Naive thymus-derived CD8-positive, alpha-beta T cell (primary cell): ENCODE results near the gene ICAM3. TPM values are rescaled to one million over a fixed set of nuclear protein-coding genes. Genes with fewer than 3 reads are reported as not detected.
"Not testable (repeated sequence)": the region's sequence is repeated elsewhere in the genome, so short reads cannot be mapped to it uniquely, and the experiment has no call there.

Experiments used
- ATAC-seq, 2 donors: fragments of 150-1000 bp; cut with Tn5 transposase in 1 of 2; sonication (Bioruptor Pico), chemical (Tn5 transposase) in 1 of 2; 1 replicate in 1 of 2; 2 replicates in 1 of 2; pipeline ENCODE4 v1.10.0; 2021; ENCODE audit warnings: mild to moderate bottlenecking in 2 of 2, moderate library complexity in 2 of 2
- POLR2A ChIA-PET: fragments of 350-600 bp; sonication (Branson Sonifier 250); formaldehyde crosslinking; loops from one replicate; lab custom pipeline; 2021; ENCODE audit warnings: antibody characterized with exemption; lab: Charles Lee
- DNase-seq, 10 donors: peaks; one replicate each; pipeline versions ENCODE4 v3.0.0 to v3.0.0-alpha.2; 2020 to 2022
- H3K27ac Mint-ChIP-seq, 10 donors: one replicate each; pipeline ENCODE4 v1.8.0; 2020 to 2022; ENCODE audit warnings: mild to moderate bottlenecking in 10 of 10, mixed read lengths in 10 of 10, moderate library complexity in 4 of 10, inconsistent platforms in 1 of 10
- H3K27me3 Mint-ChIP-seq, 5 donors: one replicate each; pipeline ENCODE4 v1.8.0; 2021 to 2022; ENCODE audit warnings: mixed read lengths in 5 of 5
- H3K36me3 Mint-ChIP-seq, 3 donors: one replicate each; pipeline ENCODE4 v1.8.0; 2020 to 2022; ENCODE audit warnings: mixed read lengths in 3 of 3, mild to moderate bottlenecking in 2 of 3, inconsistent platforms in 1 of 3
- H3K4me1 Mint-ChIP-seq, 4 donors: one replicate each; pipeline ENCODE4 v1.8.0; 2021 to 2022; ENCODE audit warnings: mixed read lengths in 4 of 4
- H3K4me3 Mint-ChIP-seq, 10 donors: one replicate each; pipeline ENCODE4 v1.8.0; 2020 to 2022; ENCODE audit warnings: mild to moderate bottlenecking in 10 of 10, mixed read lengths in 10 of 10, moderate library complexity in 6 of 10, inconsistent platforms in 1 of 10
- H3K9me3 Mint-ChIP-seq, 9 donors: one replicate each; pipeline ENCODE4 v1.8.0; 2020 to 2022; ENCODE audit warnings: mixed read lengths in 9 of 9, mild to moderate bottlenecking in 3 of 9, inconsistent platforms in 1 of 9, moderate library complexity in 1 of 9
- polyA plus RNA-seq, 3 donors: library from polyadenylated mRNA; unstranded; fragments of 300-500 nt; fragmentation: Illumina TruSeq; gene quantifications; one replicate each; pipeline ENCODE4 v1.2.3, GENCODE V29; 2021
- total RNA-seq, 8 experiments: library from RNA in 2 of 8; stranded (reverse) in 2 of 8; gene quantifications; one replicate each; pipeline ENCODE4 v1.2.3 and lab custom pipeline; 2021 to 2026

Gene ICAM3
- total RNA-seq (100 to 1,000 TPM; 122 to 127 TPM), polyA plus RNA-seq (100 to 1,000 TPM; 214 to 229 (median 221) TPM), total RNA-seq (lab: John Stamatoyannopoulos, UW) (50.5 to 159 (median 114) reads per million in 6 experiments)

- ATAC-seq: peak; percentile 96 to 97
- no peaks in the 10 kb centered on the region for H3K9me3 Mint-ChIP-seq
- H3K4me3 Mint-ChIP-seq: peak within 1 kb of the TSS; percentile 91 to 99 (median 94)
- no peaks in the 10 kb centered on the region for H3K27me3 Mint-ChIP-seq
- peaks cover 8 to 47% (median 35%) of the 10 kb centered on the region in 4 donors for H3K4me1 Mint-ChIP-seq
- peak within 1 kb of the TSS; percentile 82 to 97 (median 96) for H3K27ac Mint-ChIP-seq
- POLR2A ChIA-PET: no interaction called here
- H3K36me3 Mint-ChIP-seq: peaks cover 0 to 22% (median 0%) of the 10 kb centered on the region in 3 donors
- DNase-seq: peak; percentile 16 to 77 (median 58)
Measured at GRCh38 chr19:10339380-10339960, at the start of gene ICAM3. Gene ICAM3 (minus strand): TSS chr19:10339624. CDS start chr19:10339614, 10 bp downstream.

GRCh38 chr19:10388957-10389356, 49.5 kb upstream of the ICAM3 start:
- Mint-ChIP-seq H3K4me3 (peak overlapping the region in 1 of 10 donors; percentile 20), H3K27me3 (no peaks in the 10 kb centered on the region)

GRCh38 chr19:10384580-10384979, 45.2 kb upstream of the ICAM3 start:
- peaks cover 6 to 25% (median 18%) of the 10 kb centered on the region in 4 donors for H3K4me1 Mint-ChIP-seq
- H3K36me3 Mint-ChIP-seq: no peaks in the 10 kb centered on the region
- H3K9me3 Mint-ChIP-seq: no peaks in the 10 kb centered on the region
- H3K27ac Mint-ChIP-seq: no peak overlapping the region
- POLR2A ChIA-PET: no interaction called here
- H3K27me3 Mint-ChIP-seq: no peaks in the 10 kb centered on the region
- H3K4me3 Mint-ChIP-seq: no peak overlapping the region
- ATAC-seq (no peak), DNase-seq (no peak)

More at GRCh38 chr19:10388957-10389356, 49.5 kb upstream of the ICAM3 start:
- POLR2A ChIA-PET: interaction anchor here (0.7 to 4.6 kb wide), 5 partner anchors 72 to 466 kb away, joined by 3 to 52 read pairs (median 3); partner anchors contain the start of genes FDX2 and ICAM1
- peaks cover 0 to 7% (median 2%) of the 10 kb centered on the region in 4 donors for H3K4me1 Mint-ChIP-seq
- DNase-seq: peak; percentile 65 to 89 (median 79)
- peak; percentile 72 to 74 for ATAC-seq
- no peaks in the 10 kb centered on the region for H3K9me3 Mint-ChIP-seq
- peaks cover 0 to 25% (median 8%) of the 10 kb centered on the region in 3 donors for H3K36me3 Mint-ChIP-seq
- H3K27ac Mint-ChIP-seq: peak overlapping the region in 5 of 10 donors; percentile 33 to 80 (median 67)

- ATAC-seq, DNase-seq, H3K36me3 Mint-ChIP-seq, H3K27ac Mint-ChIP-seq, H3K27me3 Mint-ChIP-seq, H3K9me3 Mint-ChIP-seq, H3K4me3 Mint-ChIP-seq: not testable (repeated sequence)
- H3K4me1 Mint-ChIP-seq: peaks cover 8 to 25% (median 24%) of the 10 kb centered on the region in 4 donors
- POLR2A ChIA-PET: interaction anchor here (0.5 to 1.1 kb wide), 4 partner anchors 13 to 125 kb away, joined by 3 to 6 read pairs (median 3); no protein-coding TSS in a partner anchor
Measured at GRCh38 chr19:10383223-10383499, 43.7 kb upstream of the ICAM3 start.

- H3K9me3 Mint-ChIP-seq: no peaks in the 10 kb centered on the region
- POLR2A ChIA-PET: interaction anchor here (0.5 to 2.3 kb wide), 17 partner anchors 10 to 1872 kb away, joined by 3 to 13 read pairs (median 4); partner anchors contain the start of genes ICAM1, ICAM4 and RAVER1
Measured at GRCh38 chr19:10380313-10381102, 41.1 kb upstream of the ICAM3 start, which contains the start of gene TYK2. Gene TYK2 (minus strand): TSS chr19:10380572. CDS start chr19:10378406, 2,166 bp downstream.

GRCh38 chr19:10379880-10380312, 40.5 kb upstream of the ICAM3 start:
- Mint-ChIP-seq H3K27me3 (no peaks in the 10 kb centered on the region), H3K4me3 (peak overlapping the region; percentile 88 to 97 (median 94)), H3K4me1 (peaks cover 9 to 32% (median 28%) of the 10 kb centered on the region in 4 donors), H3K27ac (peak overlapping the region; percentile 85 to 98 (median 93)), H3K9me3 (no peaks in the 10 kb centered on the region), H3K36me3 (peaks cover 0 to 29% (median 7%) of the 10 kb centered on the region in 3 donors)
- POLR2A ChIA-PET: interaction anchor here (0.7 to 2.3 kb wide), 13 partner anchors 21 to 449 kb away, joined by 3 to 13 read pairs (median 4); partner anchors contain the start of genes ICAM1 and RAVER1
- DNase-seq (no peak), ATAC-seq (peak in 1 of 2 donors; percentile 0)

More at GRCh38 chr19:10380313-10381102, 41.1 kb upstream of the ICAM3 start, which contains the start of gene TYK2:
- peaks cover 8 to 29% (median 26%) of the 10 kb centered on the region in 4 donors for H3K4me1 Mint-ChIP-seq
- peaks cover 0 to 23% (median 5%) of the 10 kb centered on the region in 3 donors for H3K36me3 Mint-ChIP-seq
- peak within 1 kb of the TSS; percentile 85 to 98 (median 93) for H3K27ac Mint-ChIP-seq
- DNase-seq (peak; percentile 86 to 98 (median 96)), ATAC-seq (peak; percentile 97 to 99)
- peak within 1 kb of the TSS; percentile 88 to 97 (median 94) for H3K4me3 Mint-ChIP-seq
- no peaks in the 10 kb centered on the region for H3K27me3 Mint-ChIP-seq

GRCh38 chr19:10378124-10378523, 38.7 kb upstream of the ICAM3 start:
- H3K27me3 Mint-ChIP-seq: no peaks in the 10 kb centered on the region
- H3K36me3 Mint-ChIP-seq: peaks cover 0 to 38% (median 9%) of the 10 kb centered on the region in 3 donors
- H3K4me3 Mint-ChIP-seq: peak overlapping the region in 1 of 10 donors; percentile 32
- H3K9me3 Mint-ChIP-seq: no peaks in the 10 kb centered on the region
- POLR2A ChIA-PET: interaction anchor here (0.6 to 1.4 kb wide), 3 partner anchors 22 to 47 kb away, joined by 4 to 6 read pairs (median 4); no protein-coding TSS in a partner anchor
- ATAC-seq (no peak), DNase-seq (no peak)
- H3K4me1 Mint-ChIP-seq: peaks cover 9 to 36% (median 30%) of the 10 kb centered on the region in 4 donors
- no peak overlapping the region for H3K27ac Mint-ChIP-seq

GRCh38 chr19:10377140-10377640, 37.8 kb upstream of the ICAM3 start:
- not testable (repeated sequence) for H3K27ac Mint-ChIP-seq, ATAC-seq, H3K27me3 Mint-ChIP-seq, H3K9me3 Mint-ChIP-seq, DNase-seq
- POLR2A ChIA-PET: interaction anchor here (0.6 kb wide), 1 partner anchor 70 kb away, joined by 4 read pairs; no protein-coding TSS in a partner anchor
- peak overlapping the region in 2 of 10 donors; percentile 33 to 56 for H3K4me3 Mint-ChIP-seq
- H3K4me1 Mint-ChIP-seq: peaks cover 9 to 37% (median 31%) of the 10 kb centered on the region in 4 donors
- peaks cover 0 to 47% (median 9%) of the 10 kb centered on the region in 3 donors for H3K36me3 Mint-ChIP-seq

GRCh38 chr19:10374931-10375330, 35.5 kb upstream of the ICAM3 start:
- H3K4me3 Mint-ChIP-seq: no peak overlapping the region
- no peaks in the 10 kb centered on the region for H3K27me3 Mint-ChIP-seq
- POLR2A ChIA-PET: interaction anchor here (0.7 kb wide), 2 partner anchors 43 to 178 kb away, joined by 3 to 4 read pairs; no protein-coding TSS in a partner anchor
- H3K27ac Mint-ChIP-seq: no peak overlapping the region
- H3K4me1 Mint-ChIP-seq: peaks cover 5 to 26% (median 17%) of the 10 kb centered on the region in 4 donors
- DNase-seq (no peak), ATAC-seq (no peak)
- no peaks in the 10 kb centered on the region for H3K9me3 Mint-ChIP-seq
- peaks cover 0 to 62% (median 9%) of the 10 kb centered on the region in 3 donors for H3K36me3 Mint-ChIP-seq

- ATAC-seq (no peak), DNase-seq (no peak)
- Mint-ChIP-seq H3K27me3 (no peaks in the 10 kb centered on the region), H3K9me3 (no peaks in the 10 kb centered on the region), H3K4me1 (peaks cover 6 to 24% (median 9%) of the 10 kb centered on the region in 4 donors), H3K4me3 (no peak overlapping the region), H3K36me3 (peaks cover 0 to 76% (median 13%) of the 10 kb centered on the region in 3 donors), H3K27ac (no peak overlapping the region)
- POLR2A ChIA-PET: no interaction called here
Measured at GRCh38 chr19:10372690-10373089, 33.3 kb upstream of the ICAM3 start.

- POLR2A ChIA-PET: interaction anchor here (0.7 kb wide), 1 partner anchor 381 kb away, joined by 3 read pairs; no protein-coding TSS in a partner anchor
- no peak for ATAC-seq
- no peaks in the 10 kb centered on the region for H3K27me3 Mint-ChIP-seq
- H3K4me1 Mint-ChIP-seq: peaks cover 1 to 10% (median 7%) of the 10 kb centered on the region in 4 donors
- H3K27ac Mint-ChIP-seq: peak overlapping the region in 2 of 10 donors; percentile 24 to 59
- H3K9me3 Mint-ChIP-seq: no peaks in the 10 kb centered on the region
- H3K36me3 Mint-ChIP-seq: peaks cover 0 to 82% (median 11%) of the 10 kb centered on the region in 3 donors
- DNase-seq: no peak
- no peak overlapping the region for H3K4me3 Mint-ChIP-seq
Measured at GRCh38 chr19:10368101-10368803, 28.8 kb upstream of the ICAM3 start.
